Glutamatergic neuron (in vitro differentiated cells): ENCODE results near the gene PHYHIPL. TPM values are rescaled to one million over a fixed set of nuclear protein-coding genes. Genes with fewer than 3 reads are reported as not detected.
"Not testable (repeated sequence)": the region's sequence is repeated elsewhere in the genome, so short reads cannot be mapped to it uniquely, and the experiment has no call there.

Experiments used
- DNase-seq: peaks from one replicate; pipeline ENCODE4 v3.0.0; 2022
- H3K27ac Mint-ChIP-seq: one replicate; pipeline ENCODE4 v1.8.0; 2020; ENCODE audit warnings: mild to moderate bottlenecking, mixed read lengths, inconsistent platforms; ENCODE audit not compliant: unreplicated experiment
- H3K27me3 Mint-ChIP-seq: one replicate; pipeline ENCODE4 v1.8.0; 2020; ENCODE audit warnings: mild to moderate bottlenecking, moderate library complexity, mixed read lengths, inconsistent platforms; ENCODE audit not compliant: unreplicated experiment
- H3K36me3 Mint-ChIP-seq: one replicate; pipeline ENCODE4 v1.8.0; 2020; ENCODE audit warnings: mild to moderate bottlenecking, mixed read lengths, inconsistent platforms; ENCODE audit not compliant: unreplicated experiment
- H3K4me1 Mint-ChIP-seq: one replicate; pipeline ENCODE4 v1.8.0; 2020; ENCODE audit warnings: mild to moderate bottlenecking, low read depth, mixed read lengths, inconsistent platforms; ENCODE audit not compliant: unreplicated experiment
- H3K4me3 Mint-ChIP-seq: one replicate; pipeline ENCODE4 v1.8.0; 2020; ENCODE audit warnings: mild to moderate bottlenecking, mixed read lengths, inconsistent platforms; ENCODE audit not compliant: unreplicated experiment
- H3K9me3 Mint-ChIP-seq: one replicate; pipeline ENCODE4 v1.8.0; 2020; ENCODE audit warnings: mild to moderate bottlenecking, moderate library complexity, mixed read lengths, inconsistent platforms; ENCODE audit not compliant: unreplicated experiment
- CTCF ChIP-seq: fragments of 200-600 bp; sonication (generic); IDR thresholded peaks from one replicate; pipeline ENCODE4 v1.5.0; 2021; ENCODE audit not compliant: partially characterized antibody, unreplicated experiment
- total RNA-seq: library from RNA; stranded (reverse); fragmentation: NEBNext Ultra II Directional; extraction: Animal tissue kit (Norgen Biotek cat#: 25700); gene quantifications from one replicate; pipeline ENCODE4 v1.2.1, GENCODE V29; 2021; ENCODE audit not compliant: unreplicated experiment

The PHYHIPL gene
- total RNA-seq, 1 donor from 2014 or later, result 6.2 TPM

DNA sequence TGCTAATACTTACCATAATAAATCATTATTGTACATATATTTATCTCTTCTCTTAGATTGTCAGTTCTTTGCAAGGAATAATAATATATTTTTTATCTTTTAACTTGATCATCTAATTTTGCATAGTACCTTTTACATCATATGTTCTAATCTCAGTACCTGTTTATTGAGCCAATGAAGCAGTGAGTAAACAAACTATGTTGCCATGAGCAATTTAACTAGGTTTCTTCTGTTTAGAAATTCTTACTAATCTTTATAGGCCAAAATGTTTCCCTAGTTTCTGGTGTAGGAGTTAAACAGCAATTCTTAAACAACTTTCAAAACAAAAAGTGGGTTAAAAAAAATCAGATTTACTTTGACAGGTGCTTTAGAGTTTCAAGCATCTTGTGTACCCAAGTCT, 61.3 kb downstream of the PHYHIPL start:
- peaks cover 6% of the 10 kb centered on the region for H3K36me3 Mint-ChIP-seq
- no peaks in the 10 kb centered on the region for H3K27me3 Mint-ChIP-seq
- H3K27ac Mint-ChIP-seq, result no peak overlapping the region
- no peak for DNase-seq
- peaks cover 3% of the 10 kb centered on the region for H3K9me3 Mint-ChIP-seq
- no peak for TF ChIP-seq CTCF
- no peaks in the 10 kb centered on the region for H3K4me1 Mint-ChIP-seq
- no peak overlapping the region for H3K4me3 Mint-ChIP-seq

- H3K36me3 Mint-ChIP-seq, result not testable (repeated sequence)
These were observed 62.7 kb downstream of the PHYHIPL start for GRCh38 chr10:59239108-59239507.

GRCh38 chr10:59240582-59241183, 64.2 kb downstream of the PHYHIPL start:
- no peaks in the 10 kb centered on the region for H3K27me3 Mint-ChIP-seq
- no peak overlapping the region for H3K27ac Mint-ChIP-seq
- no peak for DNase-seq
- TF ChIP-seq CTCF, result peak; percentile 86
- no peaks in the 10 kb centered on the region for H3K4me1 Mint-ChIP-seq
- H3K4me3 Mint-ChIP-seq, result no peak overlapping the region
- peaks cover 3% of the 10 kb centered on the region for H3K9me3 Mint-ChIP-seq
- peaks cover 6% of the 10 kb centered on the region for H3K36me3 Mint-ChIP-seq

More at GRCh38 chr10:59239108-59239507, 62.7 kb downstream of the PHYHIPL start:
- H3K4me3 Mint-ChIP-seq, H3K27me3 Mint-ChIP-seq, H3K27ac Mint-ChIP-seq, DNase-seq, H3K4me1 Mint-ChIP-seq, H3K9me3 Mint-ChIP-seq: not testable (repeated sequence)

DNA sequence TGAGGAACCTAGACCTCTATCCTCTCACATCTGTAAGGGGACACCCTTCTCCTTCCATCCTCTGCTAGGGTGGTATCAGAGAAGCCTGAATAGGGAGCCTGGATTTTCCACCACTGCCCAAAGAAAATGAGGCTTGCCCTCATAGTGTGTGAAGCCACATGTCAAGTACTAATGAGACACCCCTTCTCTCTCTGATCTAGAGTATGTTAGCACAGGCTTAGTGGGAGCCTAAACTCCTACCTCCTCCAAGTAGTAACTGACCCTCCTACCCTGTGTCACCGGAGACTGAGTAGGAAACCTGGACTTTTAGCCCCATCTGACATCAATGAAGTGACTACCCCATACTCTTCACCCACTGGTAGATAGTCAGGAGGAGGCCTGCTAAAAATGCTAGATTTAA, 65.6 kb downstream of the PHYHIPL start:
- no peak overlapping the region for H3K27ac Mint-ChIP-seq
- H3K9me3 Mint-ChIP-seq, result peaks cover 3% of the 10 kb centered on the region
- no peaks in the 10 kb centered on the region for H3K4me1 Mint-ChIP-seq
- no peaks in the 10 kb centered on the region for H3K27me3 Mint-ChIP-seq
- no peak overlapping the region for H3K4me3 Mint-ChIP-seq
- TF ChIP-seq CTCF, result no peak
- peaks cover 6% of the 10 kb centered on the region for H3K36me3 Mint-ChIP-seq
- no peak for DNase-seq

DNA sequence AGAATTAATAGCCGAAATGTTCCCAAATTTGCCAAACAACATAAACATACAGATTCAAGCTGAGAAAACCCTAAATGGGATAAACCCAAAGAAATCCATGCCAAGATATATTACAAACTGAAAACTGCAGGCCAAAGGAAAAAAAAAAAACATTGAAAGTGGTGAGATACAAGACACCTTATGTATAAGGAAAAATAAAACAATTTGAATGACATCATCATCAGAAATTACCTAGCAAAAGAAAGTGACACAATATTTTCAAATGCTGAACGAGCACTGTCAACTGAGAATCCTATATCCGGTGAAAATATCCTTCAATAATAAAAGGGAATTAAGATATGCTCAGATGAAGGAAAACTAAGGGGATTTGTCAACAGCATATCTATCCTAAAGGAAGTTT, 66.5 kb downstream of the PHYHIPL start:
- Mint-ChIP-seq H3K9me3 (peaks cover 3% of the 10 kb centered on the region), H3K36me3 (peaks cover 6% of the 10 kb centered on the region), H3K27ac (no peak overlapping the region), H3K27me3 (no peaks in the 10 kb centered on the region), H3K4me1 (no peaks in the 10 kb centered on the region), H3K4me3 (no peak overlapping the region)
- no peak for TF ChIP-seq CTCF
- DNase-seq, result no peak
